ENCODE measurements around the gene SLC27A3.
"Not testable (repeated sequence)": the region's sequence is repeated elsewhere in the genome, so short reads cannot be mapped to it uniquely, and the experiment has no call there.

SLC27A3 gene

GRCh38 chr1:153763365-153764225 lies 11.6 kb upstream of the SLC27A3 start:
- DNase-seq, result no peak

- DNase-seq, result no peak
Measured at GRCh38 chr1:153764310-153764709, 10.9 kb upstream of the SLC27A3 start.

GRCh38 chr1:153766663-153767062 lies 8.5 kb upstream of the SLC27A3 start:
- not testable (repeated sequence) for DNase-seq

GRCh38 chr1:153767519-153767918 lies 7.7 kb upstream of the SLC27A3 start:
- no peak for DNase-seq

- DNase-seq, result no peak
Measured at GRCh38 chr1:153768316-153769181, 6.7 kb upstream of the SLC27A3 start.

GRCh38 chr1:153769221-153769620 lies 6.0 kb upstream of the SLC27A3 start:
- no peak for DNase-seq

- DNase-seq, result no peak
Measured at GRCh38 chr1:153770797-153771196, 4.4 kb upstream of the SLC27A3 start.

GRCh38 chr1:153771261-153771660 lies 3.9 kb upstream of the SLC27A3 start:
- no peak for DNase-seq

GRCh38 chr1:153771841-153772593 lies 3.2 kb upstream of the SLC27A3 start:
- DNase-seq, result no peak

- DNase-seq, result no peak
Measured at GRCh38 chr1:153773096-153773921, 1.9 kb upstream of the SLC27A3 start.

GRCh38 chr1:153774026-153774595 lies 1.1 kb upstream of the SLC27A3 start:
- DNase-seq, result no peak

GRCh38 chr1:153775458-153776327 lies 486 bp downstream of the SLC27A3 start:
- DNase-seq, result peak; percentile 56

- no peak for DNase-seq
Measured at GRCh38 chr1:153776352-153776751, 1.1 kb downstream of the SLC27A3 start.

- no peak for DNase-seq
Measured at GRCh38 chr1:153776845-153777370, 1.7 kb downstream of the SLC27A3 start.

- no peak for DNase-seq
Measured at GRCh38 chr1:153777648-153778047, 2.4 kb downstream of the SLC27A3 start.

GRCh38 chr1:153778051-153778823 lies 3.0 kb downstream of the SLC27A3 start:
- no peak for DNase-seq

- DNase-seq, result no peak
Measured at GRCh38 chr1:153778824-153779519, 3.8 kb downstream of the SLC27A3 start.

GRCh38 chr1:153779781-153780541 lies 4.8 kb downstream of the SLC27A3 start:
- no peak for DNase-seq

Data from activated effector memory CD4-positive, alpha-beta T cell treated with Interleukin-2 at 50 U/mL for 16 hours (primary cell).